ENCODE data around the gene NPY1R.

Gene NPY1R

DNA sequence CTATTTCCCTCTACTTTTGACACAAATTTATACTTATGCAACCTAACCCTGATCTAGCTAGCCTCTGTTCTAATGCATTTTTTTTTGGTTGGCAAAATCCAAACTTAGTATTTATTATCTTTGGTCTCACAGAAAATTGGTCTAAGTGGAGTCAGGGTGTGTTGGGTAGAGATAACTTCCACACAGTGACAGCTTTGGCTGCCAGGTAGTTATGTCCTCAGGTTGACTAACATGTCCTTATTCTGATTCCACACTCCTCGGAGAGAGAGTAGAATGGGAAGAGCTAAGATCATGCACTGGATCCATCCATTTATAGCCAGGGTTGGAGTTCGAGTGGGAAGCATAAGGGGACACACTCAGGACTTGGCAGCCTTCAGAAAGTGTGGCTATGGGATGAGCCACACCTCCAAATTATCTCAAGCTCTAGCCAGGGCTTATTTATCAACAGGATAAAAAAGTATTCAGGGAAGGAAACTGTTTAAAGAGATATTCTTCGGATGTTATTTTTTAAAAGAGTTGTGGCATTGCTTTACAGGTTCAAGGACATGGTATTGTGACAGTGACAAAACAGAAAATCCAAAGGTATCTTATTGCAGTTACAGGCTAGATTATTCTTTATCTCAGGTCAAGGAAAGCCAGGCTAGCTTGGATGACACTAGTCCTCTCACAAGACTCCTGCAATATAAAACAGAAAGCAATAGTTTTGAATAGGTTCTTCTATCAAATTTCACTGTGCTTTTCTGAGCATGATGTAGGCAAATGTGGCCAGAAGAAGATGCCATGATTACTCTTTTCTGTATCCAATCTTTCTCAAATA is 51.5 kb downstream of the NPY1R start:
- H3K4me3 ChIP-seq (ENCODE audit: low read depth, low read length) = no peak overlapping the region
- no peak for DNase-seq (ENCODE audit: low read depth)

DNA sequence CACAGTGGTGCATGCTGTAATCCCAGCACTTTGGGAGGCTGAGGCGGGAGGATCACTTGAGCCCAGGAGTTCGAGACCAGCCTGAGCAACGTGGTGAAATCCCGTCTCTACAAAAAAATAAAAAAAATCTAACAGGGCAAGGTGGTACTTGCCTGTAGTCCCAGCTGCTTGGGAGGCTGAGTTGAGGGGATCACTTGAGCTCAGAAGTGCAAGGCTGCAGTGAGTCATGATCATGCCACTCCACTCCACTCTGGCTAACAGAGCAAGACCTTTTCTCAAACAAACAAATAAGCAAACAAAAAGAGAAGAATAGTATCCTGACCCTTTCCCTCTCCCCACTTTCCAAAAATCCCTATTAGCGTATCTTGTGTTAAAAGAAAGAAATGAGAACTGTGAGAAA is 52.7 kb downstream of the NPY1R start:
- no peak for DNase-seq (ENCODE audit: low read depth)
- H3K4me3 ChIP-seq (ENCODE audit: low read depth, low read length) = no peak overlapping the region

DNA sequence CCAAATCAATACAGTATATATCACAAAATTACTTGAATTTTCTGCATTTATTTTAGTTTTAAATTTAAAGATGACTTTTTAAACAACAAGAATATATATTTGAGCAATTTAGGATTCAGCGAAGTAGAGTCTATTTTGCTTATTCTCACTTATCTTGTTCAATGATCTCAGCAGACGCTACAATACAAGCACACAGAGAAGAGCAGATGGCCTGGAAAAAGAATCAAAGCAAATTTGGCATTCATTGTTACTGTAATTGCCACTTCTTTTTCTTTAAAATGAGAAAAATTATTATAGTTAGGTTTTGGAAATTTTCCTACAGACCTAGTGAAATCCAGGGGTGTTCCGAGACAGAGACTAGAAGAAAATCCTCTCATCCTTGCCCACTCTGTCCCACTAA is 57.5 kb downstream of the NPY1R start:
- no peak overlapping the region for H3K4me3 ChIP-seq (ENCODE audit: low read depth, low read length)
- no peak for DNase-seq (ENCODE audit: low read depth)
